Measurements from ENCODE around the gene PTER. TPM values are rescaled to one million over a fixed set of nuclear protein-coding genes. Genes with fewer than 3 reads are reported as not detected.
A peak's percentile ranks its signal among the peaks of the same experiment; 100 is the strongest.

PTER gene
- total RNA-seq, 3 donors from 2014 or later (not counting 1 experiment from before 2014, with no cell fraction given) = 12.8 to 21.9 (median 21.5) TPM

DNA sequence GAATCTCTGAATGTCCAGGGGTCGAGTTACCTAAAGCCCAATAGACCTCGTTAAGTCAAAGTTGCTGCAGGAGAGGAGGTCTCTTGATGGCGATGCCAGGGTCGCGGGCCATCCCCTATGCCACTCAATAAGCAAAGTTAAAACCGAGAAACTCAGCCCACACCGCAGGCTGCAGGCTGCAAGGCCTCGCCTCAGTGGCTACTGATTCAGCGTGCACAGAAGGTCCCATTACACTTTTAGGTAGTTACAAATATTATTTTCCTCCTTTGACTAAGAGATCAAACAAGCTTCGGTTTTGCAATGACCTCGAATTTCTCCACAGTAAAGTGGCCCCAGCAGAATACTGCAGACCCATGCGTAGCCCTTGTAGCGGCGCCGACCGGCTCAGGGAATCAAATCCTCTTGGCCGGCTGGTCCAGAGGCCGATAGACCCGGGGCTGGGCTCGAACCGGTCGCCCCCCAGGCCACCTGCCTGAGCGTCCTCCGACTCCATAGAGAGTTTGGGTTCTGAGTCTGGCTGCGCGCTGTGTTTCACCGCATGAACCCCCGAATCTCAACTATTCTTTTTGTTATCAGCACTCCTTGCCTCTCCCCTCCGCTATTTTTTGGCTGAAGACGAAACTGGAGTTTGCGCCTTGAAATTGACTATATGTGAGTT is 82.6 kb downstream of the PTER start:
- H3K4me3 ChIP-seq (ENCODE audit: low read length) = no peak overlapping the region
- Mint-ChIP-seq H3K27ac (no peak overlapping the region), H3K4me1 (peaks cover 0 to 6% of the 10 kb centered on the region in 2 donors), H3K4me3 (peak overlapping the region; percentile 80), H3K9me3 (no peaks in the 10 kb centered on the region), H3K27me3 (ENCODE audit: low read depth in 2 of 2) (peaks cover 19 to 24% of the 10 kb centered on the region in 2 donors), H3K36me3 (no peaks in the 10 kb centered on the region)
- H3K27me3 ChIP-seq (ENCODE audit: control insufficient read depth, insufficient read depth, low read length) = peaks cover 21% of the 10 kb centered on the region
- H3K27ac ChIP-seq (ENCODE audit: low read length) = no peak overlapping the region
- 65% methylated on average over 31 of the region's 31 CpGs for WGBS (ENCODE audit: insufficient coverage)
- H3K4me1 ChIP-seq (ENCODE audit: control insufficient read depth, insufficient read depth, low read length) = peaks cover 15% of the 10 kb centered on the region
- H3K36me3 ChIP-seq (ENCODE audit: control insufficient read depth, insufficient read depth, low read length) = no peaks in the 10 kb centered on the region
- TF ChIP-seq, protein P1, sequence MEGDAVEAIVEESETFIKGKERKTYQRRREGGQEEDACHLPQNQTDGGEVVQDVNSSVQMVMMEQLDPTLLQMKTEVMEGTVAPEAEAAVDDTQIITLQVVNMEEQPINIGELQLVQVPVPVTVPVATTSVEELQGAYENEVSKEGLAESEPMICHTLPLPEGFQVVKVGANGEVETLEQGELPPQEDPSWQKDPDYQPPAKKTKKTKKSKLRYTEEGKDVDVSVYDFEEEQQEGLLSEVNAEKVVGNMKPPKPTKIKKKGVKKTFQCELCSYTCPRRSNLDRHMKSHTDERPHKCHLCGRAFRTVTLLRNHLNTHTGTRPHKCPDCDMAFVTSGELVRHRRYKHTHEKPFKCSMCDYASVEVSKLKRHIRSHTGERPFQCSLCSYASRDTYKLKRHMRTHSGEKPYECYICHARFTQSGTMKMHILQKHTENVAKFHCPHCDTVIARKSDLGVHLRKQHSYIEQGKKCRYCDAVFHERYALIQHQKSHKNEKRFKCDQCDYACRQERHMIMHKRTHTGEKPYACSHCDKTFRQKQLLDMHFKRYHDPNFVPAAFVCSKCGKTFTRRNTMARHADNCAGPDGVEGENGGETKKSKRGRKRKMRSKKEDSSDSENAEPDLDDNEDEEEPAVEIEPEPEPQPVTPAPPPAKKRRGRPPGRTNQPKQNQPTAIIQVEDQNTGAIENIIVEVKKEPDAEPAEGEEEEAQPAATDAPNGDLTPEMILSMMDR (IDR thresholded peaks at IDR 0.05) = no peak
- DNase-seq (no peak), ATAC-seq (no peak)
- H3K9me3 ChIP-seq (ENCODE audit: control insufficient read depth, insufficient read depth, low read length) = no peaks in the 10 kb centered on the region
- intact Hi-C loops (cut with micrococcal nuclease) = no loop called here

DNA sequence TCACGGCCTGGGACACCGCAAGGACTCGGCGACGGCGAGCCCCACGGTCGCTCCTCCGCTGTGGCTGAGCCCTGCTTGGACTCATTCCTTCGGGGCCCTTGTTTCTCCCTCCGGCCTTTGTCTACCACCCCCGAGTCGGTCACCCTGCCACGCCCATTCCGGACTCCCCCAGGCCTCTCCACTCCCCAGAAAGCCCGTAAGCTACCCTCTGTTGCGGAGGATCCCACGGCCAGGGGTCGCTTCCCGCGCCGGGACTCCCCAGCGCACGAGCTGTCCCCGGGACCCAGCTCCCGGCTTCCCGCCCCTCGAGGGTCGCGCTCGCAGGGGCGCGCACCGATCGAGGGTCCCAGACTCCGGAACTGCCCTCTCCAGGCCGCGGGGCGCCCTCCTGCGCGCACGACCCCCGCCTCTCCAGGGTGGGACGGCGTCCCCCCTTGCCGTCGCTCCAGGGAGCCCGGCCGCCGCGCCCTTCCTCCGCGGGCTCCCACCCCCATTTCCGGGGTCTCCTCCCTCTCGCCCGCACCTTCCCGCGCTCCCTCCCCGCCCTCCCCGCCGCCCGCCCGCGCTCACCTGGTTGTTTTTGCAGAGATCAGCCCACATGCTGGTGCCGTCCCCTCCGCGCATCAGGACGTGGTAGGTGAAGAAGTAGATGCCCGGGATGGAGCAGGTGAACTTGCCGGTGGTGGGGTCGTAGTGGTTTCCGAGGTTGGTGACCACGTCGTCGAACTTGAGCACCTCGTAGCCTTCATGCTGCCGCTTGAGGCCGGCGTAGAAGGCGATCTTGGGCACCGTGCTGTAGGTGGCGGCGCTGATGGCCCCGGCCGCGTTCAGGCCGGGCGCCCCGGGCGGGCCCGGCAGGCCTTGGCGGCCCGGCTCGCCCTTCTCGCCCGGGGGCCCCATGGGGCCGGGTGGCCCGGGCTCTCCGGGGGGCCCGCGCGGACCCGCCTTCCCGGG is 83.4 kb downstream of the PTER start:
- H3K4me1 ChIP-seq (ENCODE audit: control insufficient read depth, insufficient read depth, low read length) = peaks cover 15% of the 10 kb centered on the region
- H3K9me3 ChIP-seq (ENCODE audit: control insufficient read depth, insufficient read depth, low read length) = no peaks in the 10 kb centered on the region
- DNase-seq (peak in 1 of 2 donors; percentile 13), ATAC-seq (peak in 2 of 3 donors; percentile 12 to 48)
- H3K27ac Mint-ChIP-seq = no peak overlapping the region
- intact Hi-C loops (cut with micrococcal nuclease) = no loop called here
- no peak overlapping the region for H3K4me3 ChIP-seq (ENCODE audit: low read length)
- peaks cover 0 to 6% of the 10 kb centered on the region in 2 donors for H3K4me1 Mint-ChIP-seq
- no peak overlapping the region for H3K27ac ChIP-seq (ENCODE audit: low read length)
- H3K36me3 ChIP-seq (ENCODE audit: control insufficient read depth, insufficient read depth, low read length) = no peaks in the 10 kb centered on the region
- peak overlapping the region; percentile 80 for H3K4me3 Mint-ChIP-seq
- H3K36me3 Mint-ChIP-seq = no peaks in the 10 kb centered on the region
- peaks cover 27 to 29% of the 10 kb centered on the region in 2 donors for H3K27me3 Mint-ChIP-seq (ENCODE audit: low read depth in 2 of 2)
- TF ChIP-seq, protein P1 (IDR thresholded peaks at IDR 0.05) = no peak
- H3K27me3 ChIP-seq (ENCODE audit: control insufficient read depth, insufficient read depth, low read length) = peaks cover 21% of the 10 kb centered on the region
- 6% methylated on average over 104 of the region's 104 CpGs for WGBS (ENCODE audit: insufficient coverage)
- no peaks in the 10 kb centered on the region for H3K9me3 Mint-ChIP-seq

DNA sequence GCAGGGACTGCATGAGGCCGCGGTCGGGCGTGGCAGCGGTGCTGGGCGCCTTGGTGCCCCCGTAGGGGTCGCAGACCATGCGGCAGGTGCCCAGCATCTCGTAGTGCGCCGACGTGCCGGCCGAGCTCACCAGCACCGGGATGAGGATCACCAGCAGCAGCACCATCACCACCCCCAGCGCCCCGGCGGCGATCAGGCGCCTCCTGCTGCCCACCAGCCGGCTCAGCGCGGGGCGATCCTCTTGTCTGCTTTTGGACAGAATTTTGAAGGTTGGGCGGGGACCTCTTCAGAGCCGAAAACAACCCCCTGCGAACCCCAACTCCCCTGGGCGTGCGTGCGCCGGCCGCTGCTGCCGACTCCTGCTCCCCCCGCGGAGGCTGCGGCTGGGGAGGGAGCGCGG is 84.1 kb downstream of the PTER start:
- ATAC-seq = peak; percentile 21 to 69 (median 33)
- H3K27me3 Mint-ChIP-seq (ENCODE audit: low read depth in 2 of 2) = peaks cover 33% of the 10 kb centered on the region in 2 donors
- 2% methylated on average over 39 of the region's 39 CpGs for WGBS (ENCODE audit: insufficient coverage)

More for the DNA sequence above, 84.1 kb downstream of the PTER start:
- H3K9me3 Mint-ChIP-seq = no peaks in the 10 kb centered on the region
- Histone ChIP-seq H3K27me3 (ENCODE audit: control insufficient read depth, insufficient read depth, low read length) (peaks cover 21% of the 10 kb centered on the region), H3K9me3 (ENCODE audit: control insufficient read depth, insufficient read depth, low read length) (no peaks in the 10 kb centered on the region), H3K27ac (ENCODE audit: low read length) (no peak overlapping the region), H3K36me3 (ENCODE audit: control insufficient read depth, insufficient read depth, low read length) (no peaks in the 10 kb centered on the region), H3K4me3 (ENCODE audit: low read length) (peak overlapping the region; percentile 19), H3K4me1 (ENCODE audit: control insufficient read depth, insufficient read depth, low read length) (peaks cover 15% of the 10 kb centered on the region)
- intact Hi-C loops (cut with micrococcal nuclease) = no loop called here
- H3K36me3 Mint-ChIP-seq = no peaks in the 10 kb centered on the region
- peaks cover 0 to 6% of the 10 kb centered on the region in 2 donors for H3K4me1 Mint-ChIP-seq
- no peak overlapping the region for H3K27ac Mint-ChIP-seq
- TF ChIP-seq, protein P1 (IDR thresholded peaks at IDR 0.05) = no peak
- H3K4me3 Mint-ChIP-seq = peak overlapping the region; percentile 62
- DNase-seq = peak in 1 of 2 donors; percentile 22
